Ammon's horn (tissue), 1 donor: ENCODE data around the gene CRACR2B.
A peak's percentile ranks its signal among the peaks of the same experiment; 100 is the strongest.

ENCODE experiments used
- DNase-seq: peaks from one replicate; pipeline ENCODE4 v3.0.0-alpha.2; 2016; ENCODE audit warnings: low spot score

CRACR2B gene

GRCh38 chr11:839875-840617, 12.3 kb downstream of the CRACR2B start:
- DNase-seq = no peak

- no peak for DNase-seq
Measured at GRCh38 chr11:841981-842369, 14.3 kb downstream of the CRACR2B start.

- peak; percentile 88 for DNase-seq
Measured at GRCh38 chr11:842370-843002, 14.8 kb downstream of the CRACR2B start, which contains the start of the genes POLR2L and TSPAN4. Gene POLR2L (minus strand): TSS chr11:842529. CDS start chr11:842508, 21 bp downstream. Gene TSPAN4 (plus strand): TSS chr11:842852. CDS start chr11:850305, 7,453 bp downstream.

GRCh38 chr11:843086-843734, 15.5 kb downstream of the CRACR2B start:
- no peak for DNase-seq

DNA sequence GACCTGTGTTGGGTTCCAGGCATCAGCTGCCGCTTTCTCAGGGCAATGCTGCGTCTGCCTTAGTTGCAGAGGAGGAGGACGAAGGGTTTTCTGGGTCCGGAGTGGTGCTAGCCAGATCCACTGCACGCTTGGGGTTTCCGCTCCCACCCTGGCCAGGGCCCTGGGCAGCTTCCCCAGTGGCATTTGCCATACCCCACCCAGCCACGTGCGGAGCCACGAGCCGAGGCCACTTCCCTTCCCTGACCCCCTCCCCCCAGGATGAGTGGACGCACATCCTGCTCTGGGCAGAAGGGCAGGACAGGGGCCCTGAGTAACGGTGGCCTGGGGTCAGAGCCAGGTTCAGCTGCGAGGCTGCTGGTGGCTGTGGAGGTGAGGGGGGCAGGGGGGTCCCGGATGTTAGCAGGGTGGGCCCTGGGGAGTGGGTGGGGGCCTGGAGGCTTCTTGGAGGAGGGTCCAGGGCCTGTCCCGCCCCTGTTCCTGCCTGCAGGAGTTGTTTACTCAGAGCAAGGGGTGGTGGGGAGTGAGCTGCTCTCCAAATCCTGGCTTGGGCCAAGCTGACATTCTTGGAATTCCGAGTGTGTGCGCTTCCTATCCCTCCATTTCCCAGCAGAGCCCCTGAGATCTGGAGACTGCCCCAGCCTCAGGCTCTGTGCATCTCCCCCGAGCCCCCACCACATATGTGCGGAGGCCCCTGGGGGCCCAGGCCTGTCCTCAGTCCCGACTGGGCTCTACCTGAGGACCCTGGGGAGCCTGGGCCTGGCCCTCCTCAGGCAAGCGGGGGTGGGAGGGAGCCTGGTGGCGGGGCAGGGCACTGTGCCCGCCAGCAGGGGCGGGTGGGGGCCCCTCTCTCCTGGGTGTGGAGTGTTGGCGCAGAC, 16.3 kb downstream of the CRACR2B start:
- no peak for DNase-seq

- DNase-seq = peak; percentile 57
Measured at GRCh38 chr11:844693-845644, 17.2 kb downstream of the CRACR2B start.

- no peak for DNase-seq
Measured at GRCh38 chr11:845872-846495, 18.3 kb downstream of the CRACR2B start.

- no peak for DNase-seq
Measured at GRCh38 chr11:846496-847098, 18.9 kb downstream of the CRACR2B start.

- no peak for DNase-seq
Measured at GRCh38 chr11:847876-848275, 20.2 kb downstream of the CRACR2B start.

DNA sequence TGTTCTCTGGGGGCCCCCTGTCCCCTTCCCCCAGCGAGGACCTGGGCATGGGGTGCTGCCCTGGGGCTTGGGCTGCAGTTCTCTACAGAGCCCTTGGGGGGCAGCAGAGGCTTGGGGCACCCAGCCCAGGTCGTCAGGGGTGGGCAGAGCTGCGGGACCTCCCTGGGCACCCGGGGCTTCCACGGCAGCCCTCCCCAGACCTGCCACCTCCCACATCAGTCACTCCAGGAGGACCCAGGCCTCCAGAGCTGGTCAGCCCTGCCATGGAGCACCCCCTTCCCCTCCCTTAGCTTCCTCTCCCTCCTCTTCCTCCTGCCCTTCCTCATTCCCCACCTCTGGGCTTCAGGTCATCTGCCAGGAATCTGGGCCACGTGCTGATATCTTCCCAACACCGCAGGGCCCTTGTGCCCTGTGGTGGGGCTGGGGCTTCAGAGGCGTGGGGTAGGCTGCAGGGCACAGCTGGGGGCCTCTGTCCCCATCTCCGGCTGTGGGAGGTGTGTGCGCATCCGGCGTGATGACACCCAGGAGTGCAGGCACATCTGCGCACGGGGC, 20.7 kb downstream of the CRACR2B start:
- no peak for DNase-seq

GRCh38 chr11:849104-849824, 21.5 kb downstream of the CRACR2B start:
- DNase-seq = no peak

- DNase-seq = no peak
Measured at GRCh38 chr11:849951-850774, 22.4 kb downstream of the CRACR2B start.

- DNase-seq = no peak
Measured at GRCh38 chr11:850775-851763, 23.4 kb downstream of the CRACR2B start.

GRCh38 chr11:852762-853161, 25.0 kb downstream of the CRACR2B start:
- DNase-seq = no peak

- DNase-seq = no peak
Measured at GRCh38 chr11:853682-854448, 26.1 kb downstream of the CRACR2B start.
